GM12801 (cell line): ENCODE results near the gene STAU1.

Experiments
- TF ChIP-seq, protein P1 (sequence below): IDR thresholded peaks from one replicate; pipeline ENCODE4 v1.5.1; 2011; ENCODE audit warnings: control low read depth; ENCODE audit not compliant: insufficient read length; ENCODE audit errors: extremely low read depth

Gene STAU1

DNA sequence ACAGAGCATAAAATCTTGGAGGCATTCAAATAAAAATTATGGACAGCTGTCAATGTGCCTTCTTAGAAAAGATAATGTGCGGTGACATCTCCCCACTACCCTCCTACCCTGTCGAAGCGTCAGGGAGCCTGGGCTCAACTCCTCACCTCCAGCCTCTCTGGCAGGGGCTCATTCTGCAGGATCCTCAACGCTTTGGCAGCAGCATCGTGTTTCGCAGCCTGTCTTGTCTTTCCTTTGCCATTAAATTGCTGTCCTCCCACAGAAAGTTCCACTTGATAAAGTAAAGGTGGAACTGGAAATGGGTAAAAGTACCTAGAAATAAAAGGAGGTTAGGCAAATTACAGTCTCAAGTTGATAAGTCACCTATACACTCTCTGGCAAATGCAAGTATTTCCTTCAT is 36.7 kb downstream of the STAU1 start:
- TF ChIP-seq, protein P1, sequence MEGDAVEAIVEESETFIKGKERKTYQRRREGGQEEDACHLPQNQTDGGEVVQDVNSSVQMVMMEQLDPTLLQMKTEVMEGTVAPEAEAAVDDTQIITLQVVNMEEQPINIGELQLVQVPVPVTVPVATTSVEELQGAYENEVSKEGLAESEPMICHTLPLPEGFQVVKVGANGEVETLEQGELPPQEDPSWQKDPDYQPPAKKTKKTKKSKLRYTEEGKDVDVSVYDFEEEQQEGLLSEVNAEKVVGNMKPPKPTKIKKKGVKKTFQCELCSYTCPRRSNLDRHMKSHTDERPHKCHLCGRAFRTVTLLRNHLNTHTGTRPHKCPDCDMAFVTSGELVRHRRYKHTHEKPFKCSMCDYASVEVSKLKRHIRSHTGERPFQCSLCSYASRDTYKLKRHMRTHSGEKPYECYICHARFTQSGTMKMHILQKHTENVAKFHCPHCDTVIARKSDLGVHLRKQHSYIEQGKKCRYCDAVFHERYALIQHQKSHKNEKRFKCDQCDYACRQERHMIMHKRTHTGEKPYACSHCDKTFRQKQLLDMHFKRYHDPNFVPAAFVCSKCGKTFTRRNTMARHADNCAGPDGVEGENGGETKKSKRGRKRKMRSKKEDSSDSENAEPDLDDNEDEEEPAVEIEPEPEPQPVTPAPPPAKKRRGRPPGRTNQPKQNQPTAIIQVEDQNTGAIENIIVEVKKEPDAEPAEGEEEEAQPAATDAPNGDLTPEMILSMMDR = no peak

DNA sequence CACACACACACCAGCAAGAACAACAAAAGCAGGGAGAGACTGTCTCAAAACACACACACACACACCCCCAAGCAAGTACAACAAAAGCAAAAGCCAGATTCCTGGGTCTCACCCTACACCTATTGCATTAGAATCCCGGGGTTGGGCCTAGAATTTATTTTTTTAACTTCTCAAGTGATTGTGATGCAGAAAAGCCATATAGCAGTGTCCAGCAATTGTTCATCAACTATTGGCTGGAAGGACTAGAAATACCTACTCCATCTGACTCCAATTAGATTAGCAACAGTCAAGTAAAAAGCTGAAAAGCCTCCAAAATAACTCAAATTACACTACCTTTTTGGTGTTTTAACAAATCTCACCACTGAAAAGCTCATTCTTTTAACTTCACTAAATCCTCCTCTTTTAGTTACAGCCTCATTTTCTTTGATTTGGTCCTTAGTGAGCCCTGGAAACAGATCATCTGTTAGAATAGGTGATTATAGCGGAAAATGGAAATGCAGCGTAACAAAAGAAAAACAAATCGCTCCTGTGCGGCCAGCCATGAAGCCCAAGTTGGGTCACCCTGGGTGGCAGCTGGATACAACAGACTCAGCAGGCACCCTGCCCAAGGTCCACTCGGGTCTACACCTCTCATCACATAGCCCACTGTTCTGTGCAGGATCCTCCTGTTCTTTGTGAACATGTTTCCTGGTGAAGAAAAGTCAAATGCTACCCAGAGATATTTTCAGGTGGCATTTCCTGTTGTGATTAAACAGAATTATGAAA is 38.7 kb downstream of the STAU1 start:
- TF ChIP-seq, protein P1 = no peak

DNA sequence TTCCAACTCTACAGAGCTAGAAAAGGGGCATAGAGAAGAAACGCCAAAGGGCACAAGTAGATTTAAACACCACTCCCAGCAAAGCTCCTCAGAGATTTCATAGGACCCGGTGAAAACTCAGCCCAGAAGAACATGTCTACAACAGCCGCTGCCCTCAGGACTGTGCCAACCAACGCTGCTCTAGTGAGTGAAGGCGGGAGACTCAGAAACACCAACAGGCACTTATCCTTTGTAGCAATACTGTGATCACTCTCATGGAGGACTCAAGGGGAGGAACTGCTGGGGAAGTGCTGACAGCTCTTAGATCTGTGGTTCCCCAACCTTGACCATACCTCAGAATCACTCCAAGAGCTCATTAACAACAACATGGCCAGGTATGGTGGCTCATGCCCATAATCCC is 39.5 kb downstream of the STAU1 start:
- TF ChIP-seq, protein P1 = no peak

DNA sequence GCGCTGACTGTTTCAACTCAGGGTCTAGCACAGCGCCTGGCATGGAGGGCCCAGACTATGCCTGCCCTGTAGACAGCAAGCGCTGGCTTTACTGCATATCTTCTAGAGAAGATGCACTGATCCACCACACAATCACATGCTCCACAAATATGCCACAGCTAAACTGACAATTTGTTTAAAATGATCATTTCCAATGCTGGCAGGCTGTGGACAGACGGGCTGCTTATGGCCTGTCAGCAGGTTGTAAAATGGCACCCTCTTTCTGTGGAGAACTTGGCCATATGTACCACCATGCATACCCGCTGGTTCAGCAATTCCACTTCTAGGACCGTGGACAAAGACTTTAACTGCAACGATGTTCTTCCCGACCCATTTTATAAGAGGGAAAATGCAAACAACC is 40.8 kb downstream of the STAU1 start:
- TF ChIP-seq, protein P1 = no peak

DNA sequence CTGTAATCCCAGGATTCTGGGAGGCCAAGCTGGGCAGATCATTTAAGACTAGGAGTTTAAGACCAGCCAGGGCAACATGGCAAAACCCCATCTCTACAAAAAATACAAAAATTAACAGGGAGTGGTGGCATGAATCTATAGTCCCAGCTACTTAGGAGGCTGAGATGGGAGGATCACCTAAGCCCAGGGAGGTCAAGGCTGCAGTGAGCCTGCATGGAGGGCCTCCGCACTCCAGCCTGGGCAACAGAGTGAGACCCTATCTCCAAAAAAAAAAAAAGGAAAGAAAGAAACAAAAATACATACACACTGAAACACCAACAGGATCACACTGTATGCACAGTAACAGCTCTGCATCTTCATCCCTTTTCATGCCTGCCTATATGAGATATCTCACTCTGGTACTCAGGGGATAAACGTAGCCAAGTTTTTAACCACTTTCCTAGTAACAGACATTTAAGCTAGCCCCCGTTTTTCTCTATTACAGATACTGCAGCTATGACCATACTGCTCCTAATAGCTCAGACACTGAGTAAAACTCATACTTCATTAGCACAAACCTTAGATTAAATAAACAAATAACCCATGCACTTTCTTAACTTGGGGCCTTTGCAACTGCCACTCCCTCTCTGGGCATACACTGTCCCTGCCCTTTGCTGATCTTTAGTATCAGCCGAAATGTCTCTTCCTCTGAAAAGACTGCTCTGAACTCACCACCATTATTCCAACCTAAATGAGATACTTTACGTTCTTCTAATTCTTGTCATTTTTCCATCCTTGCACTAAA is 41.5 kb downstream of the STAU1 start:
- TF ChIP-seq, protein P1 = no peak

DNA sequence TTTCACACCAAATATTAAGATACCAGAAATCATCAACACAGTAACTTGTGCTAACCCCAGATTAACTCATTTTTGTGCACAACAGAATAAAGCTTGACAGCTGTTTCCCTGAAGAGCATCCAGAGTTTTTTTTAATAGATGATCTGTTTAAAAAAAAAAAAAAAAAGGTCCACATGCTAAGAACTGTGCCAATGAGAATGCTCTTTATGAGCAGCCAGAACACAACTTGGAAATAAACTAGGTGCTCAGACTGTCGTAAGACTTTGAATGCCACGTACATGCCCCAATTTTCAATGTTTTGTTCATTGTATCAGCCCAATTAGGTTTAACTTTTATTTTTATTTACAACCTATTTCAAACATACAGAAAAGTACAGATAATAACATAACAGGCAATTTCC is 47.3 kb downstream of the STAU1 start:
- TF ChIP-seq, protein P1 = no peak

DNA sequence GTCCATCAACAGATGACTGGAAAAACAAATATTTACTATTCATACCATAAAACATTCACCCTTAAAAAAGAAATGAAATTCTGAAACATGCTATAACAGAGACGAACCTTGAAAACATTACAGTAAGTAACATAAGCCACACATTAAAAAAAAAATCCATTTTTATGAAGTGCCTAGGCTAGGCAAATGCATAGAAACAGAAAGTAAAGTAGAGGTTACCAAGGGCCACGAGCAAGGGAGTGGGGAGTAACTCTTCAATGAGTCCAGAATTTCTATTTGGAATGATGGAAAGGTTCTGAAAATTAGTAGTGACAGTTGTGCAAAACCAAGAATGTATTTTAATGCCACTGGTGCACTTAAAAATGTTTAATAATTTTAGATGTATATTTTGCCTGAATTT is 47.7 kb downstream of the STAU1 start:
- TF ChIP-seq, protein P1 = no peak
